Transverse colon (tissue), 4 donors: Measurements from ENCODE around the gene LUZP2. TPM values are rescaled to one million over a fixed set of nuclear protein-coding genes. Genes with fewer than 3 reads are reported as not detected.

Experiments
- DNase-seq: peaks from one replicate; pipeline ENCODE4 v3.0.0-alpha.2; 2019
- H3K27ac ChIP-seq, 4 donors: fragments of 200-600 bp; sonication (generic); 2 replicates each; pipeline ENCODE4 v1.5.1; 2016 to 2018; ENCODE audit warnings: inconsistent platforms in 4 of 4
- H3K27me3 ChIP-seq: fragments of 200-600 bp; sonication (generic); 2 replicates; pipeline ENCODE4 v1.5.1; 2017; ENCODE audit warnings: inconsistent platforms
- H3K36me3 ChIP-seq, 4 donors: fragments of 200-600 bp; sonication (generic); 2 replicates each; pipeline ENCODE4 v1.5.1; 2017 to 2019; ENCODE audit warnings: inconsistent platforms in 4 of 4
- H3K4me1 ChIP-seq, 4 donors: fragments of 200-600 bp; sonication (generic); 2 replicates each; pipeline ENCODE4 v1.5.1; 2017 to 2020; ENCODE audit warnings: inconsistent platforms in 4 of 4
- H3K4me3 ChIP-seq, 4 donors: fragments of 200-600 bp; sonication (generic); 1 replicate in 1 of 4; 2 replicates in 3 of 4; pipeline versions ENCODE4 v1.5.1 to v1.6.1; 2017 to 2019; ENCODE audit warnings: inconsistent platforms in 4 of 4
- H3K9me3 ChIP-seq, 2 donors: fragments of 200-600 bp; sonication (generic); 2 replicates each; pipeline ENCODE4 v1.5.1; 2017 to 2019; ENCODE audit warnings: inconsistent platforms in 2 of 2
- EP300 ChIP-seq: sonication (generic); formaldehyde crosslinking; IDR thresholded peaks from one replicate; pipeline ENCODE4 v1.6.1; 2017; ENCODE audit warnings: antibody characterized with exemption, low read depth
- POLR2A ChIP-seq: fragments of 450-650 bp; IDR thresholded peaks from one replicate; pipeline ENCODE4 v1.6.1; 2016; ENCODE audit warnings: antibody characterized with exemption, mild to moderate bottlenecking, moderate library complexity
- POLR2AphosphoS5 ChIP-seq, 3 donors: sonication (generic); formaldehyde crosslinking; IDR thresholded peaks; one replicate each; pipeline ENCODE4 v1.6.1; 2016; ENCODE audit warnings: antibody characterized with exemption in 3 of 3
- WGBS, 2 donors: methylation state at CpG; one replicate each; pipeline ENCODE4 v1.1.5; 2018; ENCODE audit warnings: low coverage in 1 of 2; 5-methylcytosine and 5-hydroxymethylcytosine counted together
- in situ Hi-C, 4 donors: fragments of 200-750 bp; cut with MboI; loops; one replicate each; pipeline versions ENCODE4 v1.15.0 to v1.15.1; 2017; ENCODE audit warnings: low sequenced_read_pairs in 3 of 4, low pct_ligation_motif_present in 1 of 4, low pct_unique_long_range_greater_than_20kb in 1 of 4
- intact Hi-C: fragments of 100-400 bp; cut with DNase I; formaldehyde crosslinking; loops from one replicate; pipeline ENCODE4 v1.15.1; 2023; ENCODE audit warnings: low total_unique reads
- total RNA-seq, 4 donors: library from RNA; depleted of rRNA; stranded (reverse); fragments of >200 nt; gene quantifications; one replicate each; pipeline ENCODE4 v1.1.0, GENCODE V29; 2016
- TF ChIP-seq, protein P1 (sequence below), 5 experiments: fragments of 200-600 bp in 3 of 5; fragments of 450-650 bp in 2 of 5; sonication (generic) in 3 of 5; IDR thresholded peaks; 1 replicate in 2 of 5; 2 replicates in 3 of 5; pipeline ENCODE4 v1.5.1; 2016 to 2017; ENCODE audit warnings: antibody characterized with exemption in 5 of 5, inconsistent platforms in 3 of 5, mild to moderate bottlenecking in 2 of 5, moderate library complexity in 1 of 5

The LUZP2 gene
- total RNA-seq, 4 donors from 2014 or later: 2.2 to 3.3 (median 2.4) TPM; not detected in 1

DNA sequence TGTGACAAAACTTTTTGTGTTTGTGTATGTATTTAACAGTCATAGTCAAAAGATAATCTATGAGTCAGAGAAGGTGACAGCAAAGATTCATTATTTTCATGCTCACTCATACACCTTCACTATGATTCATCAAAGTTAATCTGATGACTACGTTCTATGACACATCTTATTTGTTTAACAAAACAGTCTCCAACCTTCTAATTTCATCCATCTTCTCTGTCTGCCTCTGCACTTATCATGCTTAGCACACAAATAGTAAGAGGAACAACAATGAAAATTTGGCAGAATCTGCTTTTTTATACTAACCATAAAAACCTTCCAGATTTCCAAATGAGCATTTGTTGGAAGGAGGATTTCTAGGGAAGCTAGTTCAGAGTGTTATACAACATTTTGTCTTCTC is 568.9 kb downstream of the LUZP2 start:
- in situ Hi-C loops (no loop called here), intact Hi-C loops (no loop called here)
- TF ChIP-seq POLR2AphosphoS5 (IDR thresholded peaks at IDR 0.05): no peak
- TF ChIP-seq, protein P1, sequence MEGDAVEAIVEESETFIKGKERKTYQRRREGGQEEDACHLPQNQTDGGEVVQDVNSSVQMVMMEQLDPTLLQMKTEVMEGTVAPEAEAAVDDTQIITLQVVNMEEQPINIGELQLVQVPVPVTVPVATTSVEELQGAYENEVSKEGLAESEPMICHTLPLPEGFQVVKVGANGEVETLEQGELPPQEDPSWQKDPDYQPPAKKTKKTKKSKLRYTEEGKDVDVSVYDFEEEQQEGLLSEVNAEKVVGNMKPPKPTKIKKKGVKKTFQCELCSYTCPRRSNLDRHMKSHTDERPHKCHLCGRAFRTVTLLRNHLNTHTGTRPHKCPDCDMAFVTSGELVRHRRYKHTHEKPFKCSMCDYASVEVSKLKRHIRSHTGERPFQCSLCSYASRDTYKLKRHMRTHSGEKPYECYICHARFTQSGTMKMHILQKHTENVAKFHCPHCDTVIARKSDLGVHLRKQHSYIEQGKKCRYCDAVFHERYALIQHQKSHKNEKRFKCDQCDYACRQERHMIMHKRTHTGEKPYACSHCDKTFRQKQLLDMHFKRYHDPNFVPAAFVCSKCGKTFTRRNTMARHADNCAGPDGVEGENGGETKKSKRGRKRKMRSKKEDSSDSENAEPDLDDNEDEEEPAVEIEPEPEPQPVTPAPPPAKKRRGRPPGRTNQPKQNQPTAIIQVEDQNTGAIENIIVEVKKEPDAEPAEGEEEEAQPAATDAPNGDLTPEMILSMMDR (IDR thresholded peaks at IDR 0.05): no peak
- TF ChIP-seq POLR2A: no peak
- no peak for TF ChIP-seq EP300
- DNase-seq: no peak
- 20 to 39% methylated on average over 1 of the region's 1 CpG for WGBS, 2 donors
- H3K4me1 ChIP-seq: no peaks in the 10 kb centered on the region
- no peak overlapping the region for H3K4me3 ChIP-seq
- H3K36me3 ChIP-seq: no peaks in the 10 kb centered on the region
- H3K9me3 ChIP-seq: no peaks in the 10 kb centered on the region
- no peak overlapping the region for H3K27ac ChIP-seq
- H3K27me3 ChIP-seq: no peaks in the 10 kb centered on the region

DNA sequence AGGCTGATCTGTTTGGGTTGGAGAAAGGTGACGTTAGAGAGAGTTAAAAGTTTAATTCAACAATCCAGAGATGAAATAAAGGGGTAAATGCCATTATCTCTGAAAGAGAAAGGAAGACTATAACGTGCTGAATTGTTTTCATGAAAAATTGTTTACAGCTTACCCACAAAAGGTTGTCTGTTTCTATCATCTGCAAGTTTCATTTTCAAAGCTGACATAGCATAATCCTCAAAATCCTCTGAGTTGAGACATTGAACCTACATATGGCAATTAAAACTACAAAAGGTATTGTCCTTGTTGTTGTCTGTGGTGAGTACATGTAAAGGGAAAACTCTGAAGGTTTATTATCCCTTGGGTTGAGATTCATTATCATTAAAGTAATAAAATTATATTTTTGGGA is 569.9 kb downstream of the LUZP2 start:
- TF ChIP-seq, protein P1 (IDR thresholded peaks at IDR 0.05): no peak
- TF ChIP-seq EP300 (no peak), POLR2A (no peak), POLR2AphosphoS5 (IDR thresholded peaks at IDR 0.05) (no peak)
- intact Hi-C loops (no loop called here), in situ Hi-C loops (no loop called here)
- no peaks in the 10 kb centered on the region for H3K36me3 ChIP-seq
- H3K4me1 ChIP-seq: no peaks in the 10 kb centered on the region
- H3K27me3 ChIP-seq: no peaks in the 10 kb centered on the region
- DNase-seq: no peak
- no peak overlapping the region for H3K4me3 ChIP-seq
- no peak overlapping the region for H3K27ac ChIP-seq
- 40 to 43% methylated on average over 2 of the region's 2 CpGs for WGBS, 2 donors
- H3K9me3 ChIP-seq: no peaks in the 10 kb centered on the region

DNA sequence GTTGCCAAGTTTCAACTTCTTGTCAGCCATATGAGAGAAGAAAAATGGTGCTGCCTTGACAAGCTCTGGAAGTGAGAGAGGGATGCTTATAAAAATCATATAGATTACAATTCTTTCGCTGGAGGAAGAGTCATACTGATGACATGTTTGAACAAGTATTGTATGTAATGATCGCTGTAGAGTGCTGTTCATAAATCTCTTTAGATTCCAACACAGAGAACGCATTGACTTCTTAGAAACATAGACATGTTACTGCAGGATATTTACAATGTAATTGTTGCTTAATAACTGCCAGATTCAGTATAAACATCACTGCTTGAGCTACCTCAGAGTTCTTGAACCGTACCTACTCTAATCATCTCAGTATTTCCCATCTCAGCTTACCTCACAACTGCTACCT is 571.6 kb downstream of the LUZP2 start:
- in situ Hi-C loops: no loop called here
- WGBS, 2 donors: 71 to 78% methylated on average over 4 of the region's 4 CpGs
- TF ChIP-seq POLR2A: no peak
- TF ChIP-seq, protein P1 (IDR thresholded peaks at IDR 0.05): no peak
- TF ChIP-seq POLR2AphosphoS5 (IDR thresholded peaks at IDR 0.05): no peak
- no peak for TF ChIP-seq EP300

DNA sequence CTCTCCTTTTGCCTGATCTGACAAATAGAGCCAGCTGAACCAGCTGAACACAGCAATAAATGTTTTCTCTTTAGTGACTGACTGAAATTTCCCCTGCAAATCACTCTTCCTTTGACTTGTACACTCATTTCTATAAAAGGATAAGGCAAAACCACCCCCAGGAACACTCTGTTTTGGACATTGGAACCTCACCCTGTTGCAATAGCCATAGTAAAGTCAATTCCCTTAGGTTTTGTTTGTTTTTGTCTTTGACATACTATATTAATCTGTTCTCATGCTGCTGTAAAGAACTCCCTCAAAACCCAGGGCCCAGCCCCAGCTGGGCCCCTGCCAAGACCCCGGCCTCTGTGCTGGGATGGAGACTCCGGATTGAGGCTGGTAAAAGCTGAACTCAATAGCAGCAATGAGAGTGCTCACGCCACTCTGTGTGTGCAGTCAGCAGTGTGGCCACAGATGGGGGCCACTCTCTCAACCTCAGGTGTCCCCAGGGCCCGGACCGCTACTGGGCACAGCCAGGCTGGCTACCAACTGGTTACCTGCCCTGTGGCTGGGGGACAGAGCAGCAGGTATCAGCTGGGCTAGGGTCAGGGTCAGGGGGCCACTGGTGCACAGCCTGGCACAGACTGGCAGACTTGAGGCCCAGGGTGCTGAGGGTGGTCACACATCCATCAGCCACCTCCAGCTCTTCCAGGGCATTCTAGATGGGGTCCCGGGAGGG is 597.4 kb downstream of the LUZP2 start:
- in situ Hi-C loops: no loop called here
- intact Hi-C loops: no loop called here
- Histone ChIP-seq H3K36me3 (no peaks in the 10 kb centered on the region), H3K9me3 (no peaks in the 10 kb centered on the region), H3K4me3 (no peak overlapping the region), H3K27ac (no peak overlapping the region), H3K27me3 (no peaks in the 10 kb centered on the region), H3K4me1 (no peaks in the 10 kb centered on the region)
- 76 to 80% methylated on average over 1 to 6 of the region's 6 CpGs for WGBS, 2 donors
- peak; percentile 9 for DNase-seq
- TF ChIP-seq POLR2A (no peak), POLR2AphosphoS5 (IDR thresholded peaks at IDR 0.05) (no peak), EP300 (no peak)
- TF ChIP-seq, protein P1 (IDR thresholded peaks at IDR 0.05): no peak

More for the DNA sequence above, 571.6 kb downstream of the LUZP2 start:
- Histone ChIP-seq H3K27ac (no peak overlapping the region), H3K36me3 (no peaks in the 10 kb centered on the region), H3K27me3 (no peaks in the 10 kb centered on the region), H3K9me3 (no peaks in the 10 kb centered on the region), H3K4me3 (no peak overlapping the region), H3K4me1 (no peaks in the 10 kb centered on the region)
- no peak for DNase-seq
- intact Hi-C loops: no loop called here
